Stimulated activated CD4-positive, alpha-beta T cell treated with anti-CD3 and anti-CD28 coated beads, Interleukin-2, amount 100 ng/mL, for 24 hours (primary cell): ENCODE data around the gene LTA.

Experiments used
- DNase-seq, 2 donors: peaks; one replicate each; pipeline ENCODE4 v3.0.0-alpha.2; 2020

LTA gene

GRCh38 chr6:31574106-31575061 lies 2.3 kb downstream of the LTA start:
- peak; percentile 62 to 72 for DNase-seq

GRCh38 chr6:31575335-31575901 lies 3.3 kb downstream of the LTA start, which contains the start of gene TNF:
Gene TNF (plus strand): TSS chr6:31575565. CDS start chr6:31575742, 177 bp downstream.
- peak; percentile 86 to 91 for DNase-seq

GRCh38 chr6:31575952-31576685 lies 4.0 kb downstream of the LTA start:
- DNase-seq = no peak

- DNase-seq = peak; percentile 64 to 70
Observed at GRCh38 chr6:31576897-31577578, 4.9 kb downstream of the LTA start.

- DNase-seq = no peak
Observed at GRCh38 chr6:31577579-31577966, 5.5 kb downstream of the LTA start.

- DNase-seq = peak; percentile 21 to 61
Observed at GRCh38 chr6:31578184-31579118, 6.4 kb downstream of the LTA start.

GRCh38 chr6:31579119-31579505 lies 7.0 kb downstream of the LTA start:
- DNase-seq = peak in 1 of 2 donors; percentile 36

GRCh38 chr6:31579546-31580437 lies 7.7 kb downstream of the LTA start:
- peak; percentile 40 to 64 for DNase-seq

GRCh38 chr6:31580438-31580740 lies 8.3 kb downstream of the LTA start:
- no peak for DNase-seq

- peak; percentile 93 to 94 for DNase-seq
Observed at GRCh38 chr6:31580807-31581433, 8.8 kb downstream of the LTA start.

- peak; percentile 29 to 36 for DNase-seq
Observed at GRCh38 chr6:31581434-31582229, 9.5 kb downstream of the LTA start.

GRCh38 chr6:31582230-31582643 lies 10.1 kb downstream of the LTA start, which contains the start of gene LTB:
Gene LTB (minus strand): TSS chr6:31582424. CDS start chr6:31582417, 7 bp downstream.
- peak; percentile 55 for DNase-seq

- DNase-seq = peak; percentile 35 to 54
Observed at GRCh38 chr6:31585491-31585890, 13.4 kb downstream of the LTA start.

- no peak for DNase-seq
Observed at GRCh38 chr6:31586008-31586407, 13.9 kb downstream of the LTA start, which contains the start of gene LST1. Gene LST1 (plus strand): TSS chr6:31586277. CDS start chr6:31587300, 1,023 bp downstream.

GRCh38 chr6:31586599-31587281 lies 14.7 kb downstream of the LTA start:
- peak in 1 of 2 donors; percentile 22 for DNase-seq

- DNase-seq = no peak
Observed at GRCh38 chr6:31587791-31588777, 16.0 kb downstream of the LTA start.
